Osteocyte (in vitro differentiated cells): Measurements from ENCODE around the gene IL18. TPM values are rescaled to one million over a fixed set of nuclear protein-coding genes. Genes with fewer than 3 reads are reported as not detected.
"Not testable (repeated sequence)": the region's sequence is repeated elsewhere in the genome, so short reads cannot be mapped to it uniquely, and the experiment has no call there.

Source experiments
- DNase-seq: peaks from one replicate; pipeline ENCODE4 v3.0.0; 2021; ENCODE audit warnings: mixed read lengths; ENCODE audit not compliant: unreplicated experiment; ENCODE audit errors: extremely low spot score
- H3K27ac Mint-ChIP-seq: one replicate; pipeline ENCODE4 v1.8.0; 2021; ENCODE audit warnings: mild to moderate bottlenecking, mixed read lengths; ENCODE audit not compliant: unreplicated experiment
- H3K27me3 Mint-ChIP-seq: one replicate; pipeline ENCODE4 v1.8.0; 2021; ENCODE audit warnings: mixed read lengths; ENCODE audit not compliant: unreplicated experiment
- H3K36me3 Mint-ChIP-seq: one replicate; pipeline ENCODE4 v1.8.0; 2021; ENCODE audit warnings: mixed read lengths; ENCODE audit not compliant: unreplicated experiment
- H3K4me1 Mint-ChIP-seq: one replicate; pipeline ENCODE4 v1.8.0; 2021; ENCODE audit warnings: mixed read lengths; ENCODE audit not compliant: unreplicated experiment
- H3K4me3 Mint-ChIP-seq: one replicate; pipeline ENCODE4 v1.8.0; 2021; ENCODE audit warnings: mild to moderate bottlenecking, moderate library complexity, mixed read lengths; ENCODE audit not compliant: unreplicated experiment
- H3K9me3 Mint-ChIP-seq: one replicate; pipeline ENCODE4 v1.8.0; 2021; ENCODE audit warnings: mixed read lengths; ENCODE audit not compliant: unreplicated experiment
- CTCF ChIP-seq: fragments of 200-600 bp; sonication (generic); IDR thresholded peaks from 2 replicates; pipeline ENCODE4 v1.5.0; 2021; ENCODE audit warnings: antibody characterized with exemption, mild to moderate bottlenecking, moderate library complexity
- total RNA-seq: library from RNA; stranded (reverse); gene quantifications from 2 replicates; pipeline ENCODE4 v1.2.1, GENCODE V29; 2021

The IL18 gene
- total RNA-seq, 1 donor from 2014 or later, result 0.59 TPM

GRCh38 chr11:112106070-112106469 is 57.8 kb downstream of the IL18 start:
- TF ChIP-seq CTCF, result no peak

GRCh38 chr11:112103446-112103845 is 60.4 kb downstream of the IL18 start:
- H3K9me3 Mint-ChIP-seq, result no peaks in the 10 kb centered on the region
- no peak for DNase-seq
- H3K4me1 Mint-ChIP-seq, result peaks cover 22% of the 10 kb centered on the region
- H3K36me3 Mint-ChIP-seq, result no peaks in the 10 kb centered on the region
- no peaks in the 10 kb centered on the region for H3K27me3 Mint-ChIP-seq
- H3K27ac Mint-ChIP-seq, result no peak overlapping the region
- TF ChIP-seq CTCF, result no peak
- H3K4me3 Mint-ChIP-seq, result no peak overlapping the region

More at GRCh38 chr11:112106070-112106469, 57.8 kb downstream of the IL18 start:
- H3K9me3 Mint-ChIP-seq, result peaks cover 8% of the 10 kb centered on the region
- H3K4me1 Mint-ChIP-seq, result peaks cover 7% of the 10 kb centered on the region
- no peaks in the 10 kb centered on the region for H3K27me3 Mint-ChIP-seq
- no peak overlapping the region for H3K4me3 Mint-ChIP-seq
- H3K27ac Mint-ChIP-seq, result no peak overlapping the region
- H3K36me3 Mint-ChIP-seq, result no peaks in the 10 kb centered on the region
- DNase-seq, result no peak

- Mint-ChIP-seq H3K36me3 (peaks cover 8% of the 10 kb centered on the region), H3K27me3 (no peaks in the 10 kb centered on the region), H3K4me1 (peaks cover 24% of the 10 kb centered on the region)
These were observed 63.4 kb downstream of the IL18 start for GRCh38 chr11:112100462-112100861.

GRCh38 chr11:112097734-112098528 is 66.0 kb downstream of the IL18 start:
- H3K36me3 Mint-ChIP-seq, result peaks cover 14% of the 10 kb centered on the region
- peaks cover 24% of the 10 kb centered on the region for H3K4me1 Mint-ChIP-seq
- TF ChIP-seq CTCF, result no peak
- H3K9me3 Mint-ChIP-seq, result no peaks in the 10 kb centered on the region
- no peak for DNase-seq
- H3K27me3 Mint-ChIP-seq, result no peaks in the 10 kb centered on the region
- no peak overlapping the region for H3K4me3 Mint-ChIP-seq
- no peak overlapping the region for H3K27ac Mint-ChIP-seq

More at GRCh38 chr11:112100462-112100861, 63.4 kb downstream of the IL18 start:
- no peak for TF ChIP-seq CTCF
- no peaks in the 10 kb centered on the region for H3K9me3 Mint-ChIP-seq
- no peak overlapping the region for H3K4me3 Mint-ChIP-seq
- no peak for DNase-seq
- peak overlapping the region; percentile 95 for H3K27ac Mint-ChIP-seq

GRCh38 chr11:112096194-112096593 is 67.7 kb downstream of the IL18 start:
- Mint-ChIP-seq H3K4me3 (no peak overlapping the region), H3K36me3 (peaks cover 28% of the 10 kb centered on the region), H3K4me1 (peaks cover 18% of the 10 kb centered on the region), H3K27ac (no peak overlapping the region), H3K27me3 (no peaks in the 10 kb centered on the region), H3K9me3 (no peaks in the 10 kb centered on the region)
- no peak for TF ChIP-seq CTCF
- no peak for DNase-seq

- DNase-seq, H3K9me3 Mint-ChIP-seq, H3K4me3 Mint-ChIP-seq, H3K27ac Mint-ChIP-seq, H3K4me1 Mint-ChIP-seq, H3K27me3 Mint-ChIP-seq: not testable (repeated sequence)
- peaks cover 33% of the 10 kb centered on the region for H3K36me3 Mint-ChIP-seq
These were observed 68.6 kb downstream of the IL18 start for GRCh38 chr11:112095302-112095701.
